Fibroblast of mammary gland (primary cell): ENCODE data around the gene SMOC1.

ENCODE experiments used
- DNase-seq: peaks from one replicate; pipeline ENCODE4 v3.0.0-alpha.2; 2010; ENCODE audit warnings: low read depth
- H3K4me3 ChIP-seq: 2 replicates; pipeline ENCODE4 v1.5.1; 2011; ENCODE audit warnings: low read depth, mild to moderate bottlenecking, low read length, moderate library complexity; ENCODE audit not compliant: control insufficient read depth
- TF ChIP-seq, protein P1 (sequence below): conservative IDR thresholded peaks from 2 replicates; pipeline ENCODE4 v1.5.1; 2011; ENCODE audit warnings: low read depth, low read length, inconsistent platforms; ENCODE audit not compliant: control insufficient read depth, insufficient read depth

SMOC1 gene

GRCh38 chr14:70032447-70032846 is 153.2 kb downstream of the SMOC1 start:
- H3K4me3 ChIP-seq: no peak overlapping the region
- DNase-seq: no peak
- TF ChIP-seq, protein P1, sequence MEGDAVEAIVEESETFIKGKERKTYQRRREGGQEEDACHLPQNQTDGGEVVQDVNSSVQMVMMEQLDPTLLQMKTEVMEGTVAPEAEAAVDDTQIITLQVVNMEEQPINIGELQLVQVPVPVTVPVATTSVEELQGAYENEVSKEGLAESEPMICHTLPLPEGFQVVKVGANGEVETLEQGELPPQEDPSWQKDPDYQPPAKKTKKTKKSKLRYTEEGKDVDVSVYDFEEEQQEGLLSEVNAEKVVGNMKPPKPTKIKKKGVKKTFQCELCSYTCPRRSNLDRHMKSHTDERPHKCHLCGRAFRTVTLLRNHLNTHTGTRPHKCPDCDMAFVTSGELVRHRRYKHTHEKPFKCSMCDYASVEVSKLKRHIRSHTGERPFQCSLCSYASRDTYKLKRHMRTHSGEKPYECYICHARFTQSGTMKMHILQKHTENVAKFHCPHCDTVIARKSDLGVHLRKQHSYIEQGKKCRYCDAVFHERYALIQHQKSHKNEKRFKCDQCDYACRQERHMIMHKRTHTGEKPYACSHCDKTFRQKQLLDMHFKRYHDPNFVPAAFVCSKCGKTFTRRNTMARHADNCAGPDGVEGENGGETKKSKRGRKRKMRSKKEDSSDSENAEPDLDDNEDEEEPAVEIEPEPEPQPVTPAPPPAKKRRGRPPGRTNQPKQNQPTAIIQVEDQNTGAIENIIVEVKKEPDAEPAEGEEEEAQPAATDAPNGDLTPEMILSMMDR: no peak

- H3K4me3 ChIP-seq: no peak overlapping the region
- TF ChIP-seq, protein P1: no peak
- DNase-seq: no peak
Measured at GRCh38 chr14:70033116-70033515, 153.9 kb downstream of the SMOC1 start.

DNA sequence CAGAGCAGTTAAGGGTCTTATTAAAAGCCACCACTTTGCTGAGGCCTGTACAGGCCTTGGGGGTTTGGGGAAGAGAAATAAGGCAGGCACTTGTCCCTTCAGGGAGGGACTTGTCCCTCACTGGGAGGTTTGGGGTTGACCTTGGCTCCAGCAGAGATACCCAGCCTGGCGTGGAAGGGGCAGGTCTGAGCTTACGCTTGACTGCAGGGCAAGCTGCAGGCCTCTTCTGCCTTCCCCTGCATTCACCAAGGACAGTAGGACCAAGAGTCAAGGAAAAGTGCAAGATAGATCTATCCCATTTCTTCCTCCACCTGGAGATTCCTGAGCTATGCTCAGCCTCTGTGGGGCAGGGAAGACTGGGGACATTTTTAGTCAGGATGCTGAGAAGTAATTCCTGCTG is 154.3 kb downstream of the SMOC1 start:
- no peak overlapping the region for H3K4me3 ChIP-seq
- DNase-seq: no peak
- TF ChIP-seq, protein P1: no peak

DNA sequence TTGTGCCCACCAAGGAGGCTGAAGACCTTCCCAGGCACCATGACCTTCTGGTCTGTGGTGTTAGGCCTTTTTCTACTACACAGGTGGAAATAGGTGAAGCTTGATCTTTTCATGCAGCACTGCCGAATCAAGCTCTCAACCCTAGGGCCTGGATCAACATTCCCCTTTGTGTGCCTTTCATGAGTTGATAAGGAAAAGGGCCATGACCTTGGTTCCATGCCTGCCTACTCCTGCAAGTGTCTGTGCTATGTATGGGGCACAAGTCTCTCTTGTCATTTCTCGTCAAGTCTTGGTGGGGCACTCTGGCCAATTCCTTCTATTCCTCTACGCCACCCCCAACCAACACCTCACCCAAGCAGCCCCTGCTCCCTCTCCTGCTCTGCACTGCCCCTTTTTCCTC is 155.0 kb downstream of the SMOC1 start:
- H3K4me3 ChIP-seq: no peak overlapping the region
- TF ChIP-seq, protein P1: no peak
- no peak for DNase-seq

GRCh38 chr14:70036665-70037064 is 157.4 kb downstream of the SMOC1 start:
- DNase-seq: peak; percentile 19
- no peak overlapping the region for H3K4me3 ChIP-seq
- TF ChIP-seq, protein P1: peak; percentile 13

- no peak for DNase-seq
- TF ChIP-seq, protein P1: no peak
- H3K4me3 ChIP-seq: no peak overlapping the region
Measured at GRCh38 chr14:70043001-70043400, 163.8 kb downstream of the SMOC1 start.

DNA sequence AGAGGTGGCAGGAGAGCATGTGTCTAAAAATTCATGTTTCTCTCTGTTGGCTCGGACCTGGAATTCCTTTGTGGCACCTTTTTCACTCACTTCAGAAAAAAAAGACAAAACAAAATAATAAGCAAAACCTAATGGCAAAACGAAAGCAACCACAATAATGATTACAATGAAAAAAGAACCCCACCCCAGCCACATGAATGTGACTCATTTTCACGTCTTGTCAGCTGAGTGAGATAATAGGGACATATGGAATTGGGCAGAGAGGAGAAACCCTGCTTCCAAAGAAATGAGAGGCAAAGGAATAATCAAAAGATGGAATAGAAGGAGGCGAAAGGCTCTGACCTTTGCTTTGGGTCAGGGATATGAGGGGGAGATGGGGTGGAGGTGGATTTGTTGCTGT is 166.1 kb downstream of the SMOC1 start:
- DNase-seq: peak; percentile 22
- TF ChIP-seq, protein P1: no peak
- no peak overlapping the region for H3K4me3 ChIP-seq
